Measurements from ENCODE around the gene PRPF19. TPM values are rescaled to one million over a fixed set of nuclear protein-coding genes. Genes with fewer than 3 reads are reported as not detected.

The PRPF19 gene
- total RNA-seq, 1 donor: 41.5 TPM

- no peak for TF ChIP-seq CTCF (IDR thresholded peaks at IDR 0.05; ENCODE audit: insufficient read depth, low read depth, low read length)
- DNase-seq (ENCODE audit: low read depth): no peak
- H3K4me3 ChIP-seq (ENCODE audit: low read depth, low read length): no peak overlapping the region
Measured at GRCh38 chr11:60867871-60868681, 38.3 kb downstream of the PRPF19 start.

- H3K4me3 ChIP-seq (ENCODE audit: low read depth, low read length): no peak within 1 kb of the TSS
- no peak for TF ChIP-seq CTCF (IDR thresholded peaks at IDR 0.05; ENCODE audit: insufficient read depth, low read depth, low read length)
- DNase-seq (ENCODE audit: low read depth): no peak
Measured at GRCh38 chr11:60866911-60867870, 39.2 kb downstream of the PRPF19 start, which contains the start of gene ZP1. Gene ZP1, plus strand, starts transcription at chr11:60867542. Its CDS starts 20 bp downstream, at chr11:60867562.

- DNase-seq (ENCODE audit: low read depth): no peak
- TF ChIP-seq CTCF (IDR thresholded peaks at IDR 0.05; ENCODE audit: insufficient read depth, low read depth, low read length): no peak
- H3K4me3 ChIP-seq (ENCODE audit: low read depth, low read length): no peak overlapping the region
Measured at GRCh38 chr11:60864856-60865513, 41.4 kb downstream of the PRPF19 start.

GRCh38 chr11:60863550-60864521, 42.5 kb downstream of the PRPF19 start:
- no peak for TF ChIP-seq CTCF (IDR thresholded peaks at IDR 0.05; ENCODE audit: insufficient read depth, low read depth, low read length)
- no peak for DNase-seq (ENCODE audit: low read depth)
- H3K4me3 ChIP-seq (ENCODE audit: low read depth, low read length): no peak overlapping the region

- no peak for DNase-seq (ENCODE audit: low read depth)
- H3K4me3 ChIP-seq (ENCODE audit: low read depth, low read length): no peak overlapping the region
- TF ChIP-seq CTCF (IDR thresholded peaks at IDR 0.05; ENCODE audit: insufficient read depth, low read depth, low read length): no peak
Measured at GRCh38 chr11:60862171-60862570, 44.2 kb downstream of the PRPF19 start.

All from fibroblast of villous mesenchyme (primary cell).